Activated CD4-positive, alpha-beta T cell treated with anti-CD3 and anti-CD28 coated beads, Interleukin-2, amount 50 U/mL, for 16 hours (primary cell): ENCODE results near the gene TIPRL.
"Not testable (repeated sequence)": the region's sequence is repeated elsewhere in the genome, so short reads cannot be mapped to it uniquely, and the experiment has no call there.

Experiments
- DNase-seq: peaks from one replicate; pipeline ENCODE4 v3.0.0-alpha.2; 2020

Gene TIPRL

GRCh38 chr1:168159979-168160378 is 18.8 kb upstream of the TIPRL start:
- DNase-seq = no peak

- no peak for DNase-seq
These were observed 17.3 kb upstream of the TIPRL start for GRCh38 chr1:168161459-168161858.

DNA sequence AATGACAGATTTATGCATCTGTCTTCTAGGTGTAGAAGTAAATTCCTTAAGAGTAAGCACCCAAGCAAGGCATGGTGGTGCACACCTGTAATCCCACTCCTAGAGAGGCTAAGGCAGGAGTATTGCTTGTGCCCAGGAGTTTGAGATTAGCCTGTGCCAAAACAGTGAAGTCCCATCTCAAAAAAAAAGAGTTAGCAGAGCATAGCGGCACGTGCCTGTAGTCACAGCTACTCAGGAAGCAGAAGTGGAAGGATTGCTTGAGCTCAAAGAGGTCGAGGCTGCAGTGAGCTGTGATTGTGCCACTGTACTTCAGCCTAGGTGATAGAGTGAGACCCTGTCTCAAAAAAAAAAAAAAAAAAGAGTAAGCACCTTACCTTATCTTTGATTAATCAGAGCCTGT is 15.1 kb upstream of the TIPRL start:
- no peak for DNase-seq

- no peak for DNase-seq
These were observed 14.0 kb upstream of the TIPRL start for GRCh38 chr1:168164771-168165170.

GRCh38 chr1:168167806-168168205 is 11.0 kb upstream of the TIPRL start:
- no peak for DNase-seq

- no peak for DNase-seq
These were observed 7.9 kb upstream of the TIPRL start for GRCh38 chr1:168170564-168171508.

GRCh38 chr1:168172250-168172915 is 6.4 kb upstream of the TIPRL start:
- DNase-seq = no peak

GRCh38 chr1:168178227-168178637 is 530 bp upstream of the TIPRL start:
- no peak for DNase-seq

- DNase-seq = peak; percentile 6
These were observed 831 bp downstream of the TIPRL start for GRCh38 chr1:168179438-168180147.

GRCh38 chr1:168180148-168180524 is 1.4 kb downstream of the TIPRL start:
- peak; percentile 8 for DNase-seq

GRCh38 chr1:168181063-168181720 is 2.4 kb downstream of the TIPRL start:
- not testable (repeated sequence) for DNase-seq

- DNase-seq = no peak
These were observed 8.4 kb downstream of the TIPRL start for GRCh38 chr1:168187177-168187576.

GRCh38 chr1:168190403-168190802 is 11.6 kb downstream of the TIPRL start:
- no peak for DNase-seq

- no peak for DNase-seq
These were observed 16.7 kb downstream of the TIPRL start for GRCh38 chr1:168195199-168196135.

- DNase-seq = no peak
These were observed 20.3 kb downstream of the TIPRL start for GRCh38 chr1:168199056-168199455.

DNA sequence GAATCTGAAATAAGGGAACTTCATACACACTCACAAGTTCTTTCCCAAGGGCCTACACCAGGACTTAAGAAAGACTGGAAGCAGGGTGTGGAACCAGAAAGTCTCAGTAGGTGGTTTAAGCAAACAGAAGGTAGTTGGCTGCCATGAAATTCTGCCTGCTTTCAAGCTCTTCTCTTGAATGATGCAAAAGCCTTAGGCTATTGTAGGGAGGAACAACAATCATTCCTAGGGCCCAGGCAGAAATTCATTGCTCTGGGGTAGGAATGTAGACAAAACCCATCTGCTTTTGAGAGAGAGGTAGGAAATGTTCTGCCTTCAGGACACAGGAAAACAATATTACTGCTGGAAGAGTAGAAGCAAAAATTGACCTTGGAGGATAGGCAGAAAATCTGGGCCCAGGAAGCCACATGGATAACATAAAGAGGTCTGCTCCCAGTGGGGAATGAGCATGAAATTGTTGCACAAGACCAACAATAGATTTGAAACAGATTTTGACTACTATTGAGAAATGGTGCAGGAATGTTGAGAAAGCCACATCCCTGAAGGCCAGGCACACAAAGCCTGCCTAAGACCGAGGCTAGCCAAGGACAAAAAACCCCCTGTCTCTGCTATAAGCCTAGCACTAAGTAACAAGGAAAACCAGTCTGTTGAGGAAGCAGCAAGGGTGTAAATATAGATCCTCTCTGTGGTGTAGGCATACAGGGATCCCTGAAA is 24.3 kb downstream of the TIPRL start:
- DNase-seq = no peak

DNA sequence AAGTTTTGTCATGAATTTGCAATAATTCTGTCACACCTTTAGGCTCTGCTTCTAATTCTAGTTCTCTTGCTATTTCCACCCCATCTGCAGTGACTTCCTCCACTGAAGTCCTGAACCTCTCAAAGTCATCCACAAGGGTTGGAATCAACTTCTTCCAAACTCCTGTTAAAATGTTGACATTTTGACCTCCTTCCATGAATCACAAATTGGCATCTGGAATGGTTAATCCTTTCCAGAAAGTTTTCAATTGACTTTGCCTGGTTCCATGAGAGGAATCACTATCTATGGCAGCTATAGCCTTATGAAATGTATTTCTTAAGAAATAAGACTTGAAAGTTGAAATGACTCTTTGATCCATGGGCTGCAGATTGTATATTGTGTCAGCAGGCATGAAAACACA is 27.3 kb downstream of the TIPRL start:
- DNase-seq = no peak

DNA sequence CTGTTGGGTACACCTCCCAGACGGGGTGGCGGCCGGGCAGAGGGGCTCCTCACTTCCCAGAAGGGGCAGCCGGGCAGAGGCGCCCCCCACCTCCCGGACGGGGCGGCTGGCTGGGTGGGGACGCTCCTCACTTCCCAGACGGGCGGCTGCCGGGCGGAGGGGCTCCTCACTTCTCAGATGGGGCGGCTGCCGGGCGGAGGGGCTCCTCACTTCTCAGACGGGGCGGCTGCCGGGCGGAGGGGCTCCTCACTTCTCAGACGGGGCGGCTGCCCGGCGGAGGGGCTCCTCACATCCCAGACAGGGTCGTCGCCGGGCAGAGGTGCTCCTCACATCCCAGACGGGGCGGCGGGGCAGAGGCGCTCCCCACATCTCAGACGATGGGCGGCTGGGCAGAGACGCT is 28.9 kb downstream of the TIPRL start:
- not testable (repeated sequence) for DNase-seq

- no peak for DNase-seq
These were observed 31.6 kb downstream of the TIPRL start for GRCh38 chr1:168210312-168210711.

GRCh38 chr1:168213349-168213748 is 34.6 kb downstream of the TIPRL start:
- no peak for DNase-seq

- no peak for DNase-seq
These were observed 37.4 kb downstream of the TIPRL start for GRCh38 chr1:168216171-168216570.
